ENCODE results near the gene ODF4.

DNA sequence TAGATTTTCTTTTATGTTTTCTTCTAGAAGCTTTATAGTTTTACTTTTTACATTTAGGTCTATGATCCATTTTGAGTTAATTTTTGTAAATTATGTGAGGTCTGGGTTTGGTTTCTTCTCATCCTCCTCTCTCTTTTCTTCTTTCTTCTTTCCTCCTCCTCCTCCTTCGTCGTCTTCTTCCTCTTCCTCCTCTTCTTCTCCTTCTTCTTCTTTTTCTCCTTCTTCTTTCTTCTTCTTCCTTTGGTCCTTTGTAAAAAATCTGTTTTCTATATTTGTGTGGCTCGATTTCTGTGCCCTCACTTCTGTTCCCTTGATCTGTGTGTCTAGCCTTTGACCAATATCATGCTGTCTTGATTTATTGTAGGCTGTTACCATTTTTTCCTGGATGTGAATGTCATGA, 39.4 kb upstream of the ODF4 start:
- TF ChIP-seq CTCF (IDR thresholded peaks at IDR 0.05) (no peak), EP300 (IDR thresholded peaks at IDR 0.05; ENCODE audit: borderline replicate concordance in 1 of 2, low read depth in 1 of 2, low read length in 1 of 2) (no peak), NRF1 (IDR thresholded peaks at IDR 0.05; ENCODE audit: low read depth, low read length) (no peak), RAD21 (IDR thresholded peaks at IDR 0.05; ENCODE audit: low read length) (no peak), MXI1 (IDR thresholded peaks at IDR 0.05; ENCODE audit: low read depth, low read length) (no peak), POLR2AphosphoS5 (IDR thresholded peaks at IDR 0.05; ENCODE audit: low read depth, low read length) (no peak), YY1 (IDR thresholded peaks at IDR 0.05; ENCODE audit: low read depth) (no peak)
